Gastrocnemius medialis (tissue), 4 donors: Measurements from ENCODE around the gene KLF11. TPM values are rescaled to one million over a fixed set of nuclear protein-coding genes. Genes with fewer than 3 reads are reported as not detected.

Experiments
- ATAC-seq, 2 donors: fragments of 150-250 bp; one replicate each; pipeline ENCODE4 v1.9.1; 2016
- DNase-seq, 2 donors: peaks; one replicate each; pipeline ENCODE4 v3.0.0-alpha.2; 2019
- H3K27ac ChIP-seq, 4 donors: fragments of 200-600 bp; sonication (generic); 1 replicate in 1 of 4; 2 replicates in 3 of 4; pipeline ENCODE4 v1.5.1; 2016 to 2018; ENCODE audit warnings: mild to moderate bottlenecking in 2 of 4, moderate library complexity in 1 of 4
- H3K27me3 ChIP-seq, 3 donors: fragments of 200-600 bp; sonication (generic) in 2 of 3; 1 replicate in 1 of 3; 2 replicates in 2 of 3; pipeline versions ENCODE4 v1.5.1 to v1.6.0; 2016 to 2019; ENCODE audit warnings: mild to moderate bottlenecking in 1 of 3, moderate library complexity in 1 of 3
- H3K36me3 ChIP-seq, 2 donors: fragments of 200-600 bp; sonication (generic) in 1 of 2; one replicate each; pipeline ENCODE4 v1.5.1; 2017 to 2018
- H3K4me1 ChIP-seq, 2 donors: fragments of 200-600 bp; sonication (generic) in 1 of 2; one replicate each; pipeline ENCODE4 v1.5.1; 2016 to 2017; ENCODE audit warnings: mild to moderate bottlenecking in 2 of 2
- H3K4me3 ChIP-seq, 4 donors: fragments of 200-600 bp; sonication (generic) in 3 of 4; 1 replicate in 1 of 4; 2 replicates in 3 of 4; pipeline ENCODE4 v1.5.1; 2016 to 2019; ENCODE audit warnings: mild to moderate bottlenecking in 2 of 4
- H3K9me3 ChIP-seq, 3 donors: fragments of 200-600 bp; sonication (generic) in 2 of 3; 1 replicate in 1 of 3; 2 replicates in 2 of 3; pipeline ENCODE4 v1.5.1; 2016 to 2019
- POLR2A ChIP-seq, 2 donors: fragments of 450-650 bp; IDR thresholded peaks; one replicate each; pipeline ENCODE4 v1.6.1; 2017; ENCODE audit warnings: antibody characterized with exemption in 2 of 2, mild to moderate bottlenecking in 2 of 2, moderate library complexity in 2 of 2
- in situ Hi-C, 4 donors: fragments of 200-750 bp; cut with MboI; loops; one replicate each; pipeline versions ENCODE4 v1.15.0 to v1.8.0; 2017; ENCODE audit warnings: low sequenced_read_pairs in 4 of 4
- intact Hi-C: fragments of 100-400 bp; cut with DNase I; formaldehyde crosslinking; loops from one replicate; pipeline ENCODE4 v1.15.1; 2023; ENCODE audit warnings: low total_unique reads
- total RNA-seq, 4 donors: library from RNA; depleted of rRNA; stranded (reverse); fragments of >200 nt; gene quantifications; one replicate each; pipeline versions ENCODE4 v1.1.0 to v1.2.3, GENCODE V29; 2016
- TF ChIP-seq, protein P1 (sequence below), 5 experiments: fragments of 450-650 bp in 3 of 5; fragments of 200-600 bp in 2 of 5; sonication (generic) in 2 of 5; IDR thresholded peaks in 4 of 5; conservative IDR thresholded peaks in 1 of 5; 1 replicate in 4 of 5; 2 replicates in 1 of 5; pipeline ENCODE4 v1.5.1; 2016 to 2019; ENCODE audit warnings: antibody characterized with exemption in 5 of 5, mild to moderate bottlenecking in 3 of 5, moderate library complexity in 3 of 5

The KLF11 gene
- total RNA-seq, 4 donors from 2014 or later = 7.6 to 18.3 (median 12.9) TPM

DNA sequence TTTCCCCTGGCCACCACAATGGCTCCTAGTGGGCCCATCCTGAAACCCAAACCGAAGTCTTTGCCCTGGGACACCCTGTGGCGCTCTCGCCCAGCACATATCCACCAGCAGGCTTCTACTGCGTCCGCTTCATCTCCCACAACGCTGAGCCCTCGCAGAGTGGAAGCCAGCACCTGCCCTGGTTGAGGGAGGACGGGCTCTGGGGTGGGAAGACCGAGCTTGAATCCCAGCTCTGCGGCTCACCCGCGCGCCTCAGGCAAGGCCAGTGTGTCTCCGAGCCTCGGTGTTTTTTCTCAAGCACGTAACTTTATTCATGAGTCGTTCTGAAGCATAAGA lies 15.6 kb downstream of the KLF11 start:
- Histone ChIP-seq H3K27ac (no peak overlapping the region), H3K36me3 (peaks cover 0 to 3% of the 10 kb centered on the region in 2 donors), H3K27me3 (no peaks in the 10 kb centered on the region), H3K4me3 (no peak overlapping the region), H3K9me3 (no peaks in the 10 kb centered on the region), H3K4me1 (peaks cover 14 to 21% of the 10 kb centered on the region in 2 donors)
- DNase-seq (no peak), ATAC-seq (no peak)
- TF ChIP-seq, protein P1, sequence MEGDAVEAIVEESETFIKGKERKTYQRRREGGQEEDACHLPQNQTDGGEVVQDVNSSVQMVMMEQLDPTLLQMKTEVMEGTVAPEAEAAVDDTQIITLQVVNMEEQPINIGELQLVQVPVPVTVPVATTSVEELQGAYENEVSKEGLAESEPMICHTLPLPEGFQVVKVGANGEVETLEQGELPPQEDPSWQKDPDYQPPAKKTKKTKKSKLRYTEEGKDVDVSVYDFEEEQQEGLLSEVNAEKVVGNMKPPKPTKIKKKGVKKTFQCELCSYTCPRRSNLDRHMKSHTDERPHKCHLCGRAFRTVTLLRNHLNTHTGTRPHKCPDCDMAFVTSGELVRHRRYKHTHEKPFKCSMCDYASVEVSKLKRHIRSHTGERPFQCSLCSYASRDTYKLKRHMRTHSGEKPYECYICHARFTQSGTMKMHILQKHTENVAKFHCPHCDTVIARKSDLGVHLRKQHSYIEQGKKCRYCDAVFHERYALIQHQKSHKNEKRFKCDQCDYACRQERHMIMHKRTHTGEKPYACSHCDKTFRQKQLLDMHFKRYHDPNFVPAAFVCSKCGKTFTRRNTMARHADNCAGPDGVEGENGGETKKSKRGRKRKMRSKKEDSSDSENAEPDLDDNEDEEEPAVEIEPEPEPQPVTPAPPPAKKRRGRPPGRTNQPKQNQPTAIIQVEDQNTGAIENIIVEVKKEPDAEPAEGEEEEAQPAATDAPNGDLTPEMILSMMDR (IDR thresholded peaks at IDR 0.05 in 4 of 5, conservative IDR thresholded peaks at IDR 0.05 in 1 of 5) = no peak
- TF ChIP-seq POLR2A (IDR thresholded peaks at IDR 0.05) = no peak
- intact Hi-C loops = no loop called here
- in situ Hi-C loops = loop anchor here in 1 of 4 donors (25.0 kb wide), 1 partner anchor 222 kb away; the partner anchor contains the start of gene TAF1B

DNA sequence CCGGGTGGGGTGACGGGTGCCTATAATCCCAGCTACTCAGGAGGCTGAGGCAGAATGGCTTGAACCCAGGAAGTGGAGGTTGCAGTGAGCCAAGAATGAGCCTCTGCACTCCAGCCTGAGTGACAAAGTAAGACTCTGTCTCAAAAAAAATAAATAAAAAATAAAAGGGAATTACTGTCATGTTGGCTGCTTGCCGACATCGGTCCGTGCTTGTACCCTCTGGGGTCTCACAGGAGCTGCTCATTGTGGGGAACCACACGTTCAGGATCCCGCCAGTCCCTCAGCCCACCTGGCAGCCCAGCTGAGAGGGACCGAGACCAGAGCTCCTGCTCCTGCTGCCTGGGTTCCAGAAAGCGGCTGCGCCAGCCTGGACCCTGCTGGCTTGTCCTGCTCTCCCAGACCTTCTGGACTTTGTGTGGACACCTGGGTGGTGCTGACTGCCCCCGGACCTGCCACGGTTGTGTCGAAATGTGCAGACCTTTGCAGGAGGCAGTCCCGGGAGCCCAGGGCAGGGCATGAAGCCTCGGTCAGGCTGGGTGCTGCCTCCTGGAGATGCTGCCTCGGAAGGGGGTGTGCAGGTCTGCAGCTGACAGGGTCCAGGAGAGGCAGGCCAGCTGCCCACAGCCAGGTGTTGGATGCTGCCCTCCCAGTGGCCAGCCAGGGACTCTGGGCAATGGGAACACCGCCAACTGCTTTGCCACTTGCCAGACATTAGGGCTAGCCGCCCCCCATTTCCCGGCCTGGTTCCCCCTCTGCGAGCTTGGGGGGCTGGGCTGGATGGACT lies 16.4 kb downstream of the KLF11 start:
- intact Hi-C loops (no loop called here), in situ Hi-C loops (loop anchor here in 1 of 4 donors (25.0 kb wide), 1 partner anchor 222 kb away; the partner anchor contains the start of gene TAF1B)
- Histone ChIP-seq H3K4me3 (no peak overlapping the region), H3K9me3 (no peaks in the 10 kb centered on the region), H3K4me1 (peaks cover 10 to 18% of the 10 kb centered on the region in 2 donors), H3K27me3 (no peaks in the 10 kb centered on the region), H3K27ac (no peak overlapping the region), H3K36me3 (no peaks in the 10 kb centered on the region)
- ATAC-seq = no peak
- no peak for DNase-seq
- TF ChIP-seq, protein P1 (IDR thresholded peaks at IDR 0.05 in 4 of 5, conservative IDR thresholded peaks at IDR 0.05 in 1 of 5) = no peak
- no peak for TF ChIP-seq POLR2A (IDR thresholded peaks at IDR 0.05)

DNA sequence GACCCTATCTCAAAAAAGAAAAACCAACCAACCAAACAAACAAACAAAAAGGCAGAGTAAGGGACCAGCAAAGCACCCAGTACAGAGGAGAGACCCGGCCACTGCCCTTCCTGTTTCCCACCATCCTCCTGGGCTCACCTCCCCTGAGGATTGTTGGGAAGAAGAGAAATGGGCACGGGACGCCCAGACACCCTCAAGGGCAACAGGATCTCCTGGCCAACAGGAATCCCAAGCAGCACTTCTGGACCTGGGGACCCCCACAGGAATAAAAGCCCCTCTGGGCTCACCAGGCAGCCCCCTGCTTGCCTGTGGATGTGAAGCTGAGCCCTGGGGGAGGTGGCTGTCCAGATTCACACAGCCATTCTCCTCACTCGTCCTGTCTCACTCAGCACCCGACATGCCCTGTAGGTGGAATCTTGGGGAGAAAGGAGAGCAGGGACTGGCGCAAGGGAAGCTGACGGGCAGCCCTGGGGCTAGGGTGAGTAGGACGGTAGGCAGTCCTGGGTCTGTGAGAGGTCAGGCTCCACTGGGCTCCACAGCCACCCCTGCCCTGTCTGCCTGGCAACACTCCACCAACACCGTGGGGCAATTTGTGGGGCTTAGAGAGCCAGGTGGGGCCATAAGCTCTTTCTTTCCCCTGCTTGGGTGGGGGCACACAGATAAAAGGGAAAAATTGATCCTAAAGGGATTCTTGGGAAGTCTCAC lies 18.0 kb downstream of the KLF11 start:
- H3K27ac ChIP-seq = no peak overlapping the region
- TF ChIP-seq, protein P1 (IDR thresholded peaks at IDR 0.05 in 4 of 5, conservative IDR thresholded peaks at IDR 0.05 in 1 of 5) = no peak
- no peak for TF ChIP-seq POLR2A (IDR thresholded peaks at IDR 0.05)
- in situ Hi-C loops = loop anchor here in 1 of 4 donors (25.0 kb wide), 1 partner anchor 224 kb away; the partner anchor contains the start of gene TAF1B
- ATAC-seq = no peak
- no peaks in the 10 kb centered on the region for H3K27me3 ChIP-seq
- intact Hi-C loops = no loop called here
- H3K36me3 ChIP-seq = no peaks in the 10 kb centered on the region
- H3K4me3 ChIP-seq = no peak overlapping the region
- DNase-seq = no peak
- no peaks in the 10 kb centered on the region for H3K9me3 ChIP-seq
- peaks cover 10 to 18% of the 10 kb centered on the region in 2 donors for H3K4me1 ChIP-seq

DNA sequence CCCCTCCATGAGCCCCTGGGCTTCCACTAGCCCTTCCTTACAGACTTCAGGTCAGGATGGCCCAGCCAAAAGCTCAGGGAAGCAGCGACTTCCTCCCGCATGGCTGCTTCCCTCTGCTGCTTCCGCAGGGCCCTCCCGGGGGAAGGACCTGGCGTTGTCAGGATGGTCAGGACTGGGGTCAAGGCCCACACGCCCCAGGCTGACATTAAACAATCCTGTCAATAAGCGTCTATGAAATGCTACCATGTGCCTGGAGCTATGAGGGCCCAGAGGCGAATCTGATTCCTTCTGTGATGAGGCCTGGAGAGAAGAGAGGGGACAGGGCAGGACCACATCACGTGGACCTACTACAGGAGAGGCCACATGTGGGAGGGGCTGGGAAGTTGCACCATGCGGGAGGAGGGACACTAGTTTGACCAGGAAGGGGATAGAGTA lies 19.6 kb downstream of the KLF11 start:
- ATAC-seq (no peak), DNase-seq (no peak)
- in situ Hi-C loops = loop anchor here in 1 of 4 donors (25.0 kb wide), 1 partner anchor 226 kb away; the partner anchor contains the start of gene TAF1B
- H3K4me3 ChIP-seq = no peak overlapping the region
- intact Hi-C loops = no loop called here
- no peaks in the 10 kb centered on the region for H3K27me3 ChIP-seq
- H3K27ac ChIP-seq = no peak overlapping the region
- no peak for TF ChIP-seq POLR2A (IDR thresholded peaks at IDR 0.05)
- TF ChIP-seq, protein P1 (IDR thresholded peaks at IDR 0.05 in 4 of 5, conservative IDR thresholded peaks at IDR 0.05 in 1 of 5) = no peak
- H3K36me3 ChIP-seq = no peaks in the 10 kb centered on the region
- no peaks in the 10 kb centered on the region for H3K9me3 ChIP-seq
- H3K4me1 ChIP-seq = peaks cover 0 to 12% of the 10 kb centered on the region in 2 donors
